Stimulated activated CD4-positive, alpha-beta T cell treated with anti-CD3 and anti-CD28 coated beads, TNF-alpha, amount 100 ng/mL, for 1 hour (primary cell): ENCODE results near the gene ENOX1.
"Not testable (repeated sequence)": the region's sequence is repeated elsewhere in the genome, so short reads cannot be mapped to it uniquely, and the experiment has no call there.

ENCODE experiments used
- DNase-seq, 3 donors: peaks; one replicate each; pipeline ENCODE4 v3.0.0-alpha.2; 2020; ENCODE audit warnings: low read depth in 3 of 3, low spot score in 1 of 3

ENOX1 gene

GRCh38 chr13:43786766-43787517 lies at the start of gene ENOX1:
ENOX1 (minus strand) TSS chr13:43786972.
- DNase-seq, result no peak

- DNase-seq, result no peak
Observed at GRCh38 chr13:43835701-43836100, 48.9 kb upstream of the ENOX1 start.

DNA sequence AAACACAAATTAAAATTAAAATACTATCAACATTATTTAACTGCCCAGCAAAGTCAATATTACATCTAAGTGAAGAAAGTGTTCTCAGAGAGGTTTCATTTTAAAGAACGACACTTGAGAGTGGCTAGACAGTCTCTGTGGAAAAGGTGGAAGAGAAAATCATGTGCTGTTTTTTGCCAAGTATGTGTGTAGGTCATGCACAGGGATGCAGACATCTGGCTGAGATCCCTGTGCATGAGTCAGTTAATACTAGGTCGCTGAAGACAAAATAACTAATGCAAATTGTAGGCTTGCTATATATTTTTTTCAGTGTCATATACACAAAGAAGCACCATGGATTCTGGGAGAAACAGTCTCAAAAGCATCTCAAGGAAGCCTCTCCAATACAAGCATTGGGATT lies 44.3 kb upstream of the ENOX1 start:
- DNase-seq, result no peak

GRCh38 chr13:43830497-43830881 lies 43.7 kb upstream of the ENOX1 start:
- DNase-seq, result no peak

GRCh38 chr13:43824656-43825055 lies 37.9 kb upstream of the ENOX1 start:
- not testable (repeated sequence) for DNase-seq

DNA sequence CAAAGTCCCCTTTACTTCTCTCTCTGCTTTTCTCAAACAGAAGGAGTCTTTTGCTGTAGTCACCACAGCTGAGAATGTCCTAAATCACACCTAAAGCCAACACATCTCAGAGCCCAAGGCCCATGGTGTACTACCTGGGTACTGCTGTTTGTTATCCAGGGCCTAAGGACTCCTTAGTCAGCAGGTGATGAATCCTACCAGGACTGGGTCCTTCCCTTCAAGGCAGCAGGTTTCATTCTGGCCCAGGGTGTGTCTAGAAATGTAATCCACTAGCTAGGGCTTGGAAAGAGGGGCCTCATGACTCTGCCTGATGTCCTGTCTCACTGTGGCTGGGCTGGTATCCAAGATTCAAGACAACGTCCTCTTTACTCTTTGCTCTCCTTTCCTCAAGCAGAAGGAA lies 36.2 kb upstream of the ENOX1 start:
- DNase-seq, result no peak

DNA sequence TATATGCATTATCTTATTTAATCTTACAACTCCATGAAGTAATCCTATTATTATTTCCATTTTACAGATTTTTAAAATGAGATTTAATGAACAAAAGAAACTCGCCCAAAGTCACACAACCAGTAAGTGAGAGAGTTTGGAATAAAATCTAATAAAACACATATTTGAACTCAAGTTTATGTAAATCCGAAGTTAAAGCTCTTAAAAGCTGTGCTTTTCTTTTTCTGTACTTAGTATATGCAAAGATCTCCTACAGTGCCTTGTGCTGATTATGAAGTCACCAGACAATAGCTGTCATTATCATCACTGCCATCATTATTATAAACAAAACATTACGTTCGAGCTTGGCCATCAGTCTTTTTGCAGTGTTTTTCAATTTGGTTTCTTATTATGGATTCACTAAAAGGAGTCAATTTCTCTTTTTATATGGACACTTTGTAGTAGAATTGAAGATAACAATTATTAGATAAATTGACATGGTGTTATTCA lies 29.7 kb upstream of the ENOX1 start:
- DNase-seq, result no peak

DNA sequence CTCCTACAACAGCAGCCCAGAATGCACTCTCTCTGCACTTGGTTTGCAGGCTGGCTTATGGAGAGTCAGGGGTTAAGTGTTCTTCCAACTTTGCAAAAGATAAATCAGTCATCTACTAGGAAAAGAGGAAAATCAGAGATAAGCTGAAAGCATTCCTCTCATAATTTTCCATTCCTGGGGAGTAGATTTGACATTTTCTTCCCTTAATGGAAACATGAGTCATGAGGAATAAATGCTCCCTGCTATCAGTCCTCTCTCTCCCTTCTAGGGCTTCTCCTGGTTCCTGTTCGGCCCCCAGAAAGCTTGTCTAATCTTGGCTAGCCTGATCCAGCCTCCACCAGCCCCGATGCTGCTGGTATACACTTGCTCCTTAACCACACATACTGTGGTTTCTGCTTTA lies 28.4 kb upstream of the ENOX1 start:
- DNase-seq, result no peak

GRCh38 chr13:43808676-43809075 lies 21.9 kb upstream of the ENOX1 start:
- DNase-seq, result no peak

GRCh38 chr13:43805681-43806128 lies 18.9 kb upstream of the ENOX1 start:
- DNase-seq, result no peak

DNA sequence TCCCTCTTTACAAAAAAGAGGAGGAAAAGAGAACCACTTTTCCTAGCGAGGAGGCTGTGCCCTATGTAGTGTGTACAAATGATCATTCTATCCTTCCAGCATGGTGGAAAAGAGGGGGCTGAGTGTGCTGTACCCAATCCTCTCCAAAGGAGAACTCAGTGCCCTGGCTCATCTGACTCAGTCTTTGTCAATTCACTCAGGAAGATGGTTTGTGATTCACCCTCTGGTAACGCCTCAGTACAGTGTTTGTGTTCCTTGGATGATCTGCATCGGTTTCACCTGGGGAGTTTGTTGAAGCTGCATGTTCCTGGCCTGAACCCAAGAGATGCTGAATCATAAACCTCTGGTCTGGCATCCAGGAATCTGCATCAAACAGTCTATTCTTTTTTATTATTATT lies 18.3 kb upstream of the ENOX1 start:
- DNase-seq, result no peak

DNA sequence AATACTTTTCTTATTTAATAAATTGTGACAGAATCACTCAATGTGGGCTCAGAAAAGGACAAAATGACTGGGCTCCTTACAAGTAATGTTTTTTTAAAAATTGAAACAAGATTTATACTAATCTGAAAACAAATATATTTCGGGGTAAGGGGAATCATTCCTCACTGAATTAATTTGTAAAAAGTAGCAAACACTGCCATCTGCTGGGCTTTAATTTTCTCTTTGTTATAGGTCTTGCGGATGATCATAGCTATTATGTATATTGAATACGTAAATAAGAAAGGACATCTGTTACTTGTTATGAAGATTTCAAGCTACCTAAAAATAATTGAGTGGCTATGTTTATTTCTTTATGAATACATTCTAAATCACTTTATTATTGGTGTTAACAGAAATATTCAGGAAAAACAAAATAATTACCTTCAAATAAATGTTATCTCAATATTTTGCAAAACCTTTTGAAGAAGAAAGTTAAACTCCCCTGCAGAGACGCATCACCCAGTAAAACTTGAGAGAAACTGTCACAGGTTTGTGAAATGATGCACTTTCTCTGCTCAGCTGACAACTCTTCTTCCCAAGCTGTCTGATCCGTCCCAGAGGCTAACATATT lies 17.8 kb upstream of the ENOX1 start:
- no peak for DNase-seq

DNA sequence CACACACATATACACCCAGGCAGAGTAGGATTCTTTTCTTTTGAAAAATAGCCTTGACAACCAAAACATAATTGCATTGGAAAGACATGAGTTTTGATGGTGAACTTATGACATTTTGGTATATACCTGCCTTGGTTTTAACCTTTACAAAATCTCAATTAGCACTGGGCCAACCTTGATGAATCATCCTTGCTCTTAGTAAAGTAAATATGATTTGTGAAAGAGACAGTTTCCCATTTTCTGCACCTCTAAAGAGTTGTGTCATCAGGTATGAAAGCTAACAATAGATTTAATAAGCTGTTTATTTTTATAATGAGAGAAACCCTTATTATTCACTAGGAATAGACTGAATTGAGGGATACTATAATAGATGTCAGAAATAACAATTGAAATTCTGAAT lies 15.7 kb upstream of the ENOX1 start:
- no peak for DNase-seq

- no peak for DNase-seq
Observed at GRCh38 chr13:43800828-43801227, 14.1 kb upstream of the ENOX1 start.

DNA sequence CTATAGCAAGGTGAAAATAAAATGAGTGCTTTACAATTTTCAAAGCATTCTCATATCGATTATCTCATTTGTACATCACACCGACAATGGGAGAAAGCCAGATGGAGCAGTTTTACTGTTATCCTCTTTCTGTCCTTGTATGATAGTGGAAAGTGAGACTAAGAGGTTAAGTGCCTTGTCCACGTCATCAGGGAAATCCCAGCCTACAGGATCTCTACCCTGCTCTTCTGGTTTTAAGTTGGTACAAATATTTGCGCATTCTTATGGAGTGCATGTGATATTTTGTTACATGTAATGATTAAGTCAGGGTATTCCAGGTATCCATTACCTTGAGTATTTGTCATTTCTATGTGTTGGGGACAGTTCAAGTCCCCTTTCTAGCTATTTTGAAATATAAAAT lies 12.4 kb upstream of the ENOX1 start:
- DNase-seq, result no peak

- DNase-seq, result no peak
Observed at GRCh38 chr13:43797869-43798268, 11.1 kb upstream of the ENOX1 start.

GRCh38 chr13:43797159-43797558 lies 10.4 kb upstream of the ENOX1 start:
- DNase-seq, result no peak

GRCh38 chr13:43794416-43794815 lies 7.6 kb upstream of the ENOX1 start:
- no peak for DNase-seq

- no peak for DNase-seq
Observed at GRCh38 chr13:43792076-43792881, 5.5 kb upstream of the ENOX1 start.

DNA sequence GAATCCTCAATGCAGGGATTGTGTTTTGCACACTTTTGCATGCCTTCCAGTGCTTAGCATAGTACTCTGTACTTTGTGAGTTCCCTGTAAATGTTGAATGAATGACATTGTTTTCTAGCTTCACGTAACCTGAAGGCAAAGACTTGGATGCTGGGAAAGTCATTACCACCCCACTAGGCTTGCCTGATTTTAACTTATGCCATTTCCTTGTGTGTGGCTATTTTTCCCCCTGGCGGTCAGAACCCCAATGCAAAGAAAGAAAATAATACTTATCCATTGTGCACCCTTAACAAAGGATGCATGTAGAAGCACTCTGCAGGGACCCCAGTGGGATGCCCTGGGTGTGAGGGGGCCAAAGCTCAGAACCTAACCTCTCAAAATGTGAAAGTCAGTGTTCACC lies 1.2 kb upstream of the ENOX1 start:
- DNase-seq, result no peak

GRCh38 chr13:43787518-43787891 lies 733 bp upstream of the ENOX1 start:
- DNase-seq, result no peak

GRCh38 chr13:43786472-43786765 lies 353 bp downstream of the ENOX1 start:
- no peak for DNase-seq
